HCT116 (cell line): ENCODE data around the gene CES5A.

ENCODE experiments used
- CBX3 ChIP-seq: IDR thresholded peaks from 2 replicates; pipeline ENCODE4 v1.6.1; 2012; ENCODE audit warnings: low read depth
- CTCF ChIP-seq, 3 experiments: fragments of 200-600 bp in 1 of 3; sonication (generic) in 1 of 3; IDR thresholded peaks in 2 of 3; conservative IDR thresholded peaks in 1 of 3; 2 replicates each; pipeline ENCODE4 v1.5.1; 2012 to 2017; ENCODE audit warnings: low read depth in 2 of 3, low read length in 2 of 3, antibody characterized with exemption in 1 of 3, borderline replicate concordance in 1 of 3, control low read depth in 1 of 3, mild to moderate bottlenecking in 1 of 3, mixed read lengths in 1 of 3, mixed run types in 1 of 3, moderate library complexity in 1 of 3; ENCODE audit not compliant: insufficient read depth in 1 of 3
- EGR1 ChIP-seq: IDR thresholded peaks from 2 replicates; pipeline ENCODE4 v1.6.1; 2012; ENCODE audit warnings: low read depth
- EZH2 ChIP-seq: fragments of 200-600 bp; sonication (generic); IDR thresholded peaks from 2 replicates; pipeline ENCODE4 v1.6.1; 2017; ENCODE audit warnings: antibody characterized with exemption, mixed run types
- EZH2phosphoT487 ChIP-seq: fragments of 200-600 bp; IDR thresholded peaks from 2 replicates; pipeline ENCODE4 v1.6.1; 2018; ENCODE audit warnings: antibody characterized with exemption, borderline replicate concordance
- FOSL1 ChIP-seq: IDR thresholded peaks from 2 replicates; pipeline ENCODE4 v1.6.1; 2012; ENCODE audit warnings: low read depth
- POLR2A ChIP-seq: IDR thresholded peaks from 2 replicates; pipeline ENCODE4 v1.7.0; 2011; ENCODE audit warnings: borderline replicate concordance; ENCODE audit not compliant: insufficient read depth, insufficient read length; ENCODE audit errors: extremely low read depth
- POLR2AphosphoS5 ChIP-seq: IDR thresholded peaks from 2 replicates; pipeline ENCODE4 v1.6.1; 2011; ENCODE audit warnings: mild to moderate bottlenecking, low read depth, low read length, moderate library complexity
- SIN3A ChIP-seq: IDR thresholded peaks from 2 replicates; pipeline ENCODE4 v1.6.1; 2012; ENCODE audit warnings: low read depth
- SP1 ChIP-seq: IDR thresholded peaks from 2 replicates; pipeline ENCODE4 v1.6.1; 2012; ENCODE audit warnings: low read depth
- SRF ChIP-seq: IDR thresholded peaks from 2 replicates; pipeline ENCODE4 v1.6.1; 2012; ENCODE audit warnings: low read depth
- YY1 ChIP-seq: IDR thresholded peaks from 2 replicates; pipeline ENCODE4 v1.6.1; 2011; ENCODE audit warnings: low read length, low read depth, moderate library complexity, mild to moderate bottlenecking; ENCODE audit not compliant: insufficient replicate concordance; ENCODE audit errors: extremely low read depth
- TF ChIP-seq, protein P1 (sequence below): IDR thresholded peaks from 2 replicates; pipeline ENCODE4 v1.6.1; 2012; ENCODE audit warnings: low read depth
- TF ChIP-seq, protein P2 (sequence below): IDR thresholded peaks from 2 replicates; pipeline ENCODE4 v1.6.1; 2012

GRCh38 chr16:55889518-55889917 is 14.3 kb upstream of the CES5A start:
- no peak for TF ChIP-seq CTCF (IDR thresholded peaks at IDR 0.05 in 2 of 3, conservative IDR thresholded peaks at IDR 0.05 in 1 of 3; ENCODE audit: borderline replicate concordance in 1 of 3, insufficient read depth in 1 of 3, low read depth in 2 of 3, low read length in 2 of 3)
- no peak for TF ChIP-seq SP1
- TF ChIP-seq, protein P1, sequence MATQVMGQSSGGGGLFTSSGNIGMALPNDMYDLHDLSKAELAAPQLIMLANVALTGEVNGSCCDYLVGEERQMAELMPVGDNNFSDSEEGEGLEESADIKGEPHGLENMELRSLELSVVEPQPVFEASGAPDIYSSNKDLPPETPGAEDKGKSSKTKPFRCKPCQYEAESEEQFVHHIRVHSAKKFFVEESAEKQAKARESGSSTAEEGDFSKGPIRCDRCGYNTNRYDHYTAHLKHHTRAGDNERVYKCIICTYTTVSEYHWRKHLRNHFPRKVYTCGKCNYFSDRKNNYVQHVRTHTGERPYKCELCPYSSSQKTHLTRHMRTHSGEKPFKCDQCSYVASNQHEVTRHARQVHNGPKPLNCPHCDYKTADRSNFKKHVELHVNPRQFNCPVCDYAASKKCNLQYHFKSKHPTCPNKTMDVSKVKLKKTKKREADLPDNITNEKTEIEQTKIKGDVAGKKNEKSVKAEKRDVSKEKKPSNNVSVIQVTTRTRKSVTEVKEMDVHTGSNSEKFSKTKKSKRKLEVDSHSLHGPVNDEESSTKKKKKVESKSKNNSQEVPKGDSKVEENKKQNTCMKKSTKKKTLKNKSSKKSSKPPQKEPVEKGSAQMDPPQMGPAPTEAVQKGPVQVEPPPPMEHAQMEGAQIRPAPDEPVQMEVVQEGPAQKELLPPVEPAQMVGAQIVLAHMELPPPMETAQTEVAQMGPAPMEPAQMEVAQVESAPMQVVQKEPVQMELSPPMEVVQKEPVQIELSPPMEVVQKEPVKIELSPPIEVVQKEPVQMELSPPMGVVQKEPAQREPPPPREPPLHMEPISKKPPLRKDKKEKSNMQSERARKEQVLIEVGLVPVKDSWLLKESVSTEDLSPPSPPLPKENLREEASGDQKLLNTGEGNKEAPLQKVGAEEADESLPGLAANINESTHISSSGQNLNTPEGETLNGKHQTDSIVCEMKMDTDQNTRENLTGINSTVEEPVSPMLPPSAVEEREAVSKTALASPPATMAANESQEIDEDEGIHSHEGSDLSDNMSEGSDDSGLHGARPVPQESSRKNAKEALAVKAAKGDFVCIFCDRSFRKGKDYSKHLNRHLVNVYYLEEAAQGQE = no peak
- TF ChIP-seq YY1 = no peak
- TF ChIP-seq EZH2phosphoT487 = no peak
- TF ChIP-seq CBX3 = no peak
- TF ChIP-seq EZH2 = no peak
- TF ChIP-seq SIN3A = no peak
- no peak for TF ChIP-seq SRF
- TF ChIP-seq POLR2AphosphoS5 = no peak
- TF ChIP-seq EGR1 = no peak
- no peak for TF ChIP-seq POLR2A
- TF ChIP-seq, protein P2, sequence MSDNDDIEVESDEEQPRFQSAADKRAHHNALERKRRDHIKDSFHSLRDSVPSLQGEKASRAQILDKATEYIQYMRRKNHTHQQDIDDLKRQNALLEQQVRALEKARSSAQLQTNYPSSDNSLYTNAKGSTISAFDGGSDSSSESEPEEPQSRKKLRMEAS = no peak
- no peak for TF ChIP-seq FOSL1
